HepG2 (cell line): ENCODE measurements around the gene DIPK1B. TPM values are rescaled to one million over a fixed set of nuclear protein-coding genes. Genes with fewer than 3 reads are reported as not detected.
A peak's percentile ranks its signal among the peaks of the same experiment; 100 is the strongest.

ENCODE experiments used
- ARNT ChIP-seq: fragments of 450-650 bp; IDR thresholded peaks from 2 replicates; pipeline ENCODE4 v1.6.1; 2017
- CREB1 ChIP-seq, 2 experiments: fragments of 450-650 bp in 1 of 2; IDR thresholded peaks; 2 replicates each; pipeline ENCODE4 v1.6.1; 2016 to 2017; ENCODE audit warnings: control low read depth in 1 of 2, mild to moderate bottlenecking in 1 of 2, missing compliant biosample characterization in 1 of 2, missing genetic modification characterization in 1 of 2
- DNMT1 ChIP-seq: sonication (generic); formaldehyde crosslinking; IDR thresholded peaks from 2 replicates; pipeline ENCODE4 v1.5.1; 2020; ENCODE audit warnings: mild to moderate bottlenecking, missing genetic modification reagents
- ETV5 ChIP-seq: IDR thresholded peaks from 2 replicates; pipeline ENCODE4 v1.6.1; 2018; ENCODE audit warnings: missing biosample characterization, missing genetic modification reagents, inconsistent platforms, borderline replicate concordance
- FOXP1 ChIP-seq, 2 experiments: fragments of 450-650 bp in 1 of 2; IDR thresholded peaks; 2 replicates each; pipeline ENCODE4 v1.6.1; 2017 to 2018; ENCODE audit warnings: antibody characterized with exemption in 1 of 2
- HMG20A ChIP-seq: IDR thresholded peaks from 2 replicates; pipeline ENCODE4 v1.6.1; 2016; ENCODE audit warnings: borderline replicate concordance
- JUNB ChIP-seq: sonication (generic); formaldehyde crosslinking; IDR thresholded peaks from 2 replicates; pipeline ENCODE4 v1.8.0; 2022; ENCODE audit warnings: missing genetic modification reagents, mild to moderate bottlenecking, borderline replicate concordance
- KLF11 ChIP-seq: IDR thresholded peaks from 2 replicates; pipeline ENCODE4 v1.6.1; 2016; ENCODE audit warnings: missing compliant biosample characterization
- MYNN ChIP-seq: sonication (generic); formaldehyde crosslinking; IDR thresholded peaks from 2 replicates; pipeline ENCODE4 v1.4.0; 2020; ENCODE audit warnings: mild to moderate bottlenecking, low read depth, missing genetic modification reagents
- NFYC ChIP-seq: IDR thresholded peaks from 2 replicates; pipeline ENCODE4 v1.6.1; 2016; ENCODE audit warnings: missing genetic modification reagents, missing compliant biosample characterization
- NR2F2 ChIP-seq: IDR thresholded peaks from 2 replicates; pipeline ENCODE4 v1.6.1; 2012; ENCODE audit warnings: low read depth, inconsistent platforms, borderline replicate concordance
- ZFP36 ChIP-seq: fragments of 150-350 bp; IDR thresholded peaks from 2 replicates; pipeline ENCODE4 v1.6.1; 2018; ENCODE audit warnings: borderline replicate concordance, low read length, low read depth; ENCODE audit not compliant: partially characterized antibody
- ZNF10 ChIP-seq: sonication (generic); formaldehyde crosslinking; IDR thresholded peaks from 2 replicates; pipeline ENCODE4 v1.4.0; 2020; ENCODE audit warnings: mild to moderate bottlenecking, low read depth, missing genetic modification reagents, borderline replicate concordance
- ZNF232 ChIP-seq: sonication (generic); formaldehyde crosslinking; IDR thresholded peaks from 2 replicates; pipeline ENCODE4 v1.4.0; 2020; ENCODE audit warnings: missing genetic modification reagents, borderline replicate concordance
- ZNF256 ChIP-seq: sonication (generic); formaldehyde crosslinking; conservative IDR thresholded peaks from 2 replicates; pipeline ENCODE4 v1.4.0; 2020; ENCODE audit warnings: missing genetic modification reagents
- ZNF570 ChIP-seq: sonication (generic); formaldehyde crosslinking; IDR thresholded peaks from 2 replicates; pipeline ENCODE4 v1.4.0; 2020; ENCODE audit warnings: mild to moderate bottlenecking, missing genetic modification reagents, borderline replicate concordance
- ZNF777 ChIP-seq: sonication (generic); formaldehyde crosslinking; IDR thresholded peaks from 2 replicates; pipeline ENCODE4 v1.4.0; 2020; ENCODE audit warnings: missing genetic modification reagents
- polyA plus RNA-seq, 8 experiments: library from polyadenylated mRNA; depleted of rRNA in 3 of 8; stranded (reverse) in 7 of 8; unstranded in 1 of 8; fragments of >200 nt; fragmentation: Illumina TruSeq in 4 of 8; extraction: Trizol in 4 of 8; gene quantifications; 2 replicates each; pipeline versions ENCODE4 v1.2.1 to v1.2.3, GENCODE V29; 2011 to 2016; ENCODE audit warnings: low read depth in 4 of 8, missing spikeins in 1 of 8, mixed read lengths in 1 of 8; ENCODE audit not compliant: insufficient read depth in 1 of 8
- total RNA-seq, 5 experiments: library from RNA; depleted of rRNA; stranded (reverse); fragments of >200 nt; fragmentation: Illumina TruSeq; extraction: Trizol; gene quantifications; 2 replicates each; pipeline ENCODE4 v1.2.3, GENCODE V29; 2016; ENCODE audit warnings: low read depth in 1 of 5
- TF ChIP-seq, protein P1 (sequence below): sonication (generic); formaldehyde crosslinking; IDR thresholded peaks from 2 replicates; pipeline ENCODE4 v1.5.1; 2020; ENCODE audit warnings: mild to moderate bottlenecking, moderate library complexity, missing genetic modification reagents
- TF ChIP-seq, protein P2 (sequence below): sonication (generic); formaldehyde crosslinking; IDR thresholded peaks from 2 replicates; pipeline ENCODE4 v1.4.0; 2020; ENCODE audit warnings: missing genetic modification reagents
- TF ChIP-seq, protein P3 (sequence below): sonication (generic); formaldehyde crosslinking; IDR thresholded peaks from 2 replicates; pipeline ENCODE4 v1.4.0; 2020; ENCODE audit warnings: missing genetic modification reagents, low read depth, mild to moderate bottlenecking, borderline replicate concordance
- TF ChIP-seq, protein P4 (sequence below): sonication (generic); formaldehyde crosslinking; IDR thresholded peaks from 2 replicates; pipeline ENCODE4 v1.8.0; 2022; ENCODE audit warnings: missing genetic modification reagents, mild to moderate bottlenecking, moderate library complexity, borderline replicate concordance
- TF ChIP-seq, protein P5 (sequence below): sonication (generic); formaldehyde crosslinking; IDR thresholded peaks from 2 replicates; pipeline ENCODE4 v1.5.0; 2020; ENCODE audit warnings: missing genetic modification reagents
- TF ChIP-seq, protein P6 (sequence below): sonication (generic); formaldehyde crosslinking; IDR thresholded peaks from 2 replicates; pipeline ENCODE4 v1.4.0; 2020; ENCODE audit warnings: missing genetic modification reagents

The DIPK1B gene
- total and polyA plus RNA-seq, 2 of the 13 experiments (the other 11 are each of a cell fraction or from before 2014, with no cell fraction given) = 0.18 to 3.9 TPM

DNA sequence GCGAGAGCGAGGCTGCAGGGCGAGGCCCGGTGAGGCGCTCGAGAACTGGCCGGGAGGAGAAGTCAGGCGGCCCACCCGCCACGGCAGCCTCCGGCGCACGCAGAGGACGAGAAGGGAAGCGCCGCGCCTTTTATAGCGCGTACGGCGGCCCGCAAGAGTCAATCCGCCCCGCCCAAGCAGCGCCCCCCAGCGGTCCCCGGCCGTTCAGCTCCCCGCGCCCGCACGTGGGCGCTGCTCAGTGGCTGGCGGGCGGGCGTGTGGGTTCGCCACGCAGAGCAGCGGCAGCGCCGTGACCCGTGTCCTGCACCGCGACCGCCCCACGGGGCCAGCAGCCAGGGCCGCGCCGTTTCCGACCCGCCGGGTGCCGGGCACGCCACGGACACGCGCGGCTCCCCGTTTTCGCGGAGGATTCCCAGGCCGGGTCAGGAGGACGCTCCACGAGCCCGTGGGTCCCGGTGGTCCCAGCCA, 15.7 kb downstream of the DIPK1B start (continued):
- TF ChIP-seq, protein P1, sequence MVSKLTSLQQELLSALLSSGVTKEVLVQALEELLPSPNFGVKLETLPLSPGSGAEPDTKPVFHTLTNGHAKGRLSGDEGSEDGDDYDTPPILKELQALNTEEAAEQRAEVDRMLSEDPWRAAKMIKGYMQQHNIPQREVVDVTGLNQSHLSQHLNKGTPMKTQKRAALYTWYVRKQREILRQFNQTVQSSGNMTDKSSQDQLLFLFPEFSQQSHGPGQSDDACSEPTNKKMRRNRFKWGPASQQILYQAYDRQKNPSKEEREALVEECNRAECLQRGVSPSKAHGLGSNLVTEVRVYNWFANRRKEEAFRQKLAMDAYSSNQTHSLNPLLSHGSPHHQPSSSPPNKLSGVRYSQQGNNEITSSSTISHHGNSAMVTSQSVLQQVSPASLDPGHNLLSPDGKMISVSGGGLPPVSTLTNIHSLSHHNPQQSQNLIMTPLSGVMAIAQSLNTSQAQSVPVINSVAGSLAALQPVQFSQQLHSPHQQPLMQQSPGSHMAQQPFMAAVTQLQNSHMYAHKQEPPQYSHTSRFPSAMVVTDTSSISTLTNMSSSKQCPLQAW (CRISPR knock-in tag) = no peak; the same call in 1 of the 2 replicates
- TF ChIP-seq, protein P2, sequence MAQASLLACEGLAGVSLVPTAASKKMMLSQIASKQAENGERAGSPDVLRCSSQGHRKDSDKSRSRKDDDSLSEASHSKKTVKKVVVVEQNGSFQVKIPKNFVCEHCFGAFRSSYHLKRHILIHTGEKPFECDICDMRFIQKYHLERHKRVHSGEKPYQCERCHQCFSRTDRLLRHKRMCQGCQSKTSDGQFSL (CRISPR knock-in tag) = peak; percentile 73
- TF ChIP-seq NFYC (CRISPR knock-in tag) (peak; percentile 46), ZNF256 (0 out of 2 replicates have a peak, but pooled peaks have one; percentile 73), DNMT1 (CRISPR knock-in tag) (peak; percentile 50; the same call in 1 of the 2 replicates), CREB1 (IDR thresholded peaks at IDR 0.05) (peak; percentile 36; the same call in 1 of the 2 replicates), CREB1 (CRISPR knock-in tag; IDR thresholded peaks at IDR 0.05) (no peak), KLF11 (no peak), ARNT (no peak), ZNF10 (CRISPR knock-in tag) (no peak), NR2F2 (no peak; the same call in 1 of the 2 replicates), ZFP36 (peak; percentile 30), ZNF777 (CRISPR knock-in tag) (peak; percentile 82), JUNB (no peak), ZNF570 (no peak; the same call in 1 of the 2 replicates), FOXP1 (IDR thresholded peaks at IDR 0.05) (no peak), FOXP1 (CRISPR knock-in tag; IDR thresholded peaks at IDR 0.05) (no peak), HMG20A (peak; percentile 21; the same call in 1 of the 2 replicates), MYNN (peak; percentile 49; the same call in 1 of the 2 replicates), ETV5 (CRISPR knock-in tag) (0 out of 2 replicates have a peak, but pooled peaks have one; percentile 34), ZNF232 (CRISPR knock-in tag) (peak; percentile 69; the same call in 1 of the 2 replicates)
- TF ChIP-seq, protein P3, sequence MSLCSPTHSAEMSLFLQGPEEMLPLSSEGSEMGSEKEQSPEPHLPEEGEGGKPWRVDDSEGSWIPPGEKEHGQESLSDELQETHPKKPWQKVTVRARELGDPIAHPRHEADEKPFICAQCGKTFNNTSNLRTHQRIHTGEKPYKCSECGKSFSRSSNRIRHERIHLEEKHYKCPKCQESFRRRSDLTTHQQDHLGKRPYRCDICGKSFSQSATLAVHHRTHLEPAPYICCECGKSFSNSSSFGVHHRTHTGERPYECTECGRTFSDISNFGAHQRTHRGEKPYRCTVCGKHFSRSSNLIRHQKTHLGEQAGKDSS = no peak
- TF ChIP-seq, protein P4, sequence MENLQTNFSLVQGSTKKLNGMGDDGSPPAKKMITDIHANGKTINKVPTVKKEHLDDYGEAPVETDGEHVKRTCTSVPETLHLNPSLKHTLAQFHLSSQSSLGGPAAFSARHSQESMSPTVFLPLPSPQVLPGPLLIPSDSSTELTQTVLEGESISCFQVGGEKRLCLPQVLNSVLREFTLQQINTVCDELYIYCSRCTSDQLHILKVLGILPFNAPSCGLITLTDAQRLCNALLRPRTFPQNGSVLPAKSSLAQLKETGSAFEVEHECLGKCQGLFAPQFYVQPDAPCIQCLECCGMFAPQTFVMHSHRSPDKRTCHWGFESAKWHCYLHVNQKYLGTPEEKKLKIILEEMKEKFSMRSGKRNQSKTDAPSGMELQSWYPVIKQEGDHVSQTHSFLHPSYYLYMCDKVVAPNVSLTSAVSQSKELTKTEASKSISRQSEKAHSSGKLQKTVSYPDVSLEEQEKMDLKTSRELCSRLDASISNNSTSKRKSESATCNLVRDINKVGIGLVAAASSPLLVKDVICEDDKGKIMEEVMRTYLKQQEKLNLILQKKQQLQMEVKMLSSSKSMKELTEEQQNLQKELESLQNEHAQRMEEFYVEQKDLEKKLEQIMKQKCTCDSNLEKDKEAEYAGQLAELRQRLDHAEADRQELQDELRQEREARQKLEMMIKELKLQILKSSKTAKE = peak; percentile 35; the same call in 1 of the 2 replicates
- TF ChIP-seq, protein P5, sequence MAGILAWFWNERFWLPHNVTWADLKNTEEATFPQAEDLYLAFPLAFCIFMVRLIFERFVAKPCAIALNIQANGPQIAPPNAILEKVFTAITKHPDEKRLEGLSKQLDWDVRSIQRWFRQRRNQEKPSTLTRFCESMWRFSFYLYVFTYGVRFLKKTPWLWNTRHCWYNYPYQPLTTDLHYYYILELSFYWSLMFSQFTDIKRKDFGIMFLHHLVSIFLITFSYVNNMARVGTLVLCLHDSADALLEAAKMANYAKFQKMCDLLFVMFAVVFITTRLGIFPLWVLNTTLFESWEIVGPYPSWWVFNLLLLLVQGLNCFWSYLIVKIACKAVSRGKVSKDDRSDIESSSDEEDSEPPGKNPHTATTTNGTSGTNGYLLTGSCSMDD = peak; percentile 62; the same call in 1 of the 2 replicates
- TF ChIP-seq, protein P6, sequence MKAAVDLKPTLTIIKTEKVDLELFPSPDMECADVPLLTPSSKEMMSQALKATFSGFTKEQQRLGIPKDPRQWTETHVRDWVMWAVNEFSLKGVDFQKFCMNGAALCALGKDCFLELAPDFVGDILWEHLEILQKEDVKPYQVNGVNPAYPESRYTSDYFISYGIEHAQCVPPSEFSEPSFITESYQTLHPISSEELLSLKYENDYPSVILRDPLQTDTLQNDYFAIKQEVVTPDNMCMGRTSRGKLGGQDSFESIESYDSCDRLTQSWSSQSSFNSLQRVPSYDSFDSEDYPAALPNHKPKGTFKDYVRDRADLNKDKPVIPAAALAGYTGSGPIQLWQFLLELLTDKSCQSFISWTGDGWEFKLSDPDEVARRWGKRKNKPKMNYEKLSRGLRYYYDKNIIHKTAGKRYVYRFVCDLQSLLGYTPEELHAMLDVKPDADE (CRISPR knock-in tag) = no peak
